ENCODE data around the gene TUBB4A.

GRCh38 chr19:6476155-6476895 lies 25.8 kb downstream of the TUBB4A start:
- TF ChIP-seq CTCF (IDR thresholded peaks at IDR 0.05) (no peak), POLR2A (IDR thresholded peaks at IDR 0.05) (no peak)
